ENCODE measurements around the gene MAPK10.

MAPK10 gene

GRCh38 chr4:86019906-86020305 is 339.9 kb downstream of the MAPK10 start:
- H3K79me2 ChIP-seq: no peaks in the 10 kb centered on the region
- H3K27ac ChIP-seq: no peak overlapping the region
- no peak for TF ChIP-seq CTCF (IDR thresholded peaks at IDR 0.05)
- H3K4me2 ChIP-seq (ENCODE audit: low read length): no peak overlapping the region
- no peak overlapping the region for H2AFZ ChIP-seq
- H3K9ac ChIP-seq: no peak overlapping the region
- no peaks in the 10 kb centered on the region for H3K36me3 ChIP-seq (ENCODE audit: control insufficient read depth, insufficient read depth, low read length)
- H3K27me3 ChIP-seq (ENCODE audit: control insufficient read depth, insufficient read depth, low read length): no peaks in the 10 kb centered on the region
- H3K4me3 ChIP-seq (ENCODE audit: low read depth, low read length): no peak overlapping the region
- H3K9me3 ChIP-seq (ENCODE audit: control insufficient read depth, low read length): no peaks in the 10 kb centered on the region
- H3K4me1 ChIP-seq: no peaks in the 10 kb centered on the region

- no peak overlapping the region for H2AFZ ChIP-seq
These were observed 340.5 kb downstream of the MAPK10 start for GRCh38 chr4:86019362-86019761.

DNA sequence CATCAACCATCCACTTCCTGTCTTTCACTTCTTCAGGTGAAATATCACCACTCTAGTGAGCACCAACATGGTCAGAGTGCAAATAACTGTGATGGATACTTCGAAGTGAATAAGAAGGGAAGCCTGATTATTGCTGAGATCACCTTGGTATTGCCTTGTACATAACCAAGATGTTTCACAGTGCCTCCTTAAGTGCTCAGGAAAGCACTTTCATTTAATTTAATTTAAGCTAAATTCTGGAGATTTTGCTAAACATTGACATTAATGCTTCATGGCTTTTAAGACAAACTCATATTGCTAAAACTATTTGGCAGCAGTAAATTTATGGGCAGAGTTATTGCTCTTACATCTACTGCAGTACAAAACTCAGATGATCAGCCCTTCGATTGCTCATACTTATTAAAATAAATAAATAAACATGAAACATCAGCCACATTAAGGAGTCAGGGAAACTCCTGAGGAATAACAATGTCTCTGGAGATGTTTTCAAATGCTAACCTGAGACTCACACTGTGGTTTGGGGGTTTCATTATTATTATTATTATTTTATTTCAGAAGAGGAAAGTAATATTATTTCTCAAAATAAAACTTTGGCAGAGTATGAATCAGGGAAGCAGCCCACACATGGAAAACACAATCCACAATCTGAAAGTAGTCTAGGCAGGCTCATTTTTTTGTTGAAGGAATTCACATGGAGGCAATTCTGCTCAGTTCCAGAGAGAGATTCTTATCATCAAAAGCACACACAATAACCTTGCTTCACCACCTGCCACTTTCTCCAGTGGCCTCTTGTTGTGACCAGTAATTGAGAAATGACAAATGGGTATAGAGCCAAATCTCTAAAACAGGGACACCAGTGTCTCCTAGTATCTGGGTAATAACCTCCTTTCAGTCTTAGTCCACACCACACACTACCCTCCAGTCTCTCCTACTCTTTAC is 344.2 kb downstream of the MAPK10 start:
- no peak overlapping the region for H3K9ac ChIP-seq
- H2AFZ ChIP-seq: no peak overlapping the region
- no peak for TF ChIP-seq CTCF (IDR thresholded peaks at IDR 0.05)
- no peaks in the 10 kb centered on the region for H3K9me3 ChIP-seq (ENCODE audit: control insufficient read depth, low read length)
- no peak overlapping the region for H3K4me3 ChIP-seq (ENCODE audit: low read depth, low read length)
- H3K4me2 ChIP-seq (ENCODE audit: low read length): no peak overlapping the region
- no peaks in the 10 kb centered on the region for H3K79me2 ChIP-seq
- no peaks in the 10 kb centered on the region for H3K4me1 ChIP-seq
- no peaks in the 10 kb centered on the region for H3K36me3 ChIP-seq (ENCODE audit: control insufficient read depth, insufficient read depth, low read length)
- H3K27ac ChIP-seq: no peak overlapping the region
- H3K27me3 ChIP-seq (ENCODE audit: control insufficient read depth, insufficient read depth, low read length): no peaks in the 10 kb centered on the region

More at GRCh38 chr4:86019362-86019761, 340.5 kb downstream of the MAPK10 start:
- Histone ChIP-seq H3K79me2 (no peaks in the 10 kb centered on the region), H3K4me3 (ENCODE audit: low read depth, low read length) (no peak overlapping the region), H3K4me1 (no peaks in the 10 kb centered on the region), H3K27me3 (ENCODE audit: control insufficient read depth, insufficient read depth, low read length) (no peaks in the 10 kb centered on the region), H3K9ac (no peak overlapping the region), H3K4me2 (ENCODE audit: low read length) (no peak overlapping the region), H3K9me3 (ENCODE audit: control insufficient read depth, low read length) (no peaks in the 10 kb centered on the region), H3K36me3 (ENCODE audit: control insufficient read depth, insufficient read depth, low read length) (no peaks in the 10 kb centered on the region), H3K27ac (no peak overlapping the region)
- TF ChIP-seq CTCF (IDR thresholded peaks at IDR 0.05): no peak

DNA sequence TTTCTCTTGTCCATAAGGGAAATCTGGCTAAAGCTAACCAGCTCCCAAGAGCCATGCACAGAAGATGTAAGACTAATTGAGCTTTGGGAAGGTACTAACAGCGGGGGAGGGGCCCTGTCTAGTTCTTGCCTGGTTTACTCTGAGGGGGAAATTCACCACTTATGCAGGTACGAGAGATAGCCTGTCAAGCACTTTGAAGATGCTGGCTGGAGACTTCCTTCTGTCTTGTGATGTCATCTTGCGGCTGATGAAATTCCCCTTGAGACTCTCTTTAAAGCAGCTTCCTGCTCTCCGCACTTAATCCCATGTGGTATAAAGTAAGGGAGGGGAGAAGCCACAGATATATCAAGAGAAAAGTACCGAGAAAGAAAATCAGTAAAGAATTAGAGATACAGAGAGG is 345.3 kb downstream of the MAPK10 start:
- Histone ChIP-seq H3K4me2 (ENCODE audit: low read length) (no peak overlapping the region), H3K27ac (no peak overlapping the region)

More for the DNA sequence above, 345.3 kb downstream of the MAPK10 start:
- H3K27me3 ChIP-seq (ENCODE audit: control insufficient read depth, insufficient read depth, low read length): no peaks in the 10 kb centered on the region
- no peaks in the 10 kb centered on the region for H3K36me3 ChIP-seq (ENCODE audit: control insufficient read depth, insufficient read depth, low read length)
- no peaks in the 10 kb centered on the region for H3K9me3 ChIP-seq (ENCODE audit: control insufficient read depth, low read length)
- no peak overlapping the region for H3K9ac ChIP-seq
- TF ChIP-seq CTCF (IDR thresholded peaks at IDR 0.05): no peak
- H3K4me3 ChIP-seq (ENCODE audit: low read depth, low read length): no peak overlapping the region
- H3K79me2 ChIP-seq: no peaks in the 10 kb centered on the region
- no peaks in the 10 kb centered on the region for H3K4me1 ChIP-seq
- H2AFZ ChIP-seq: no peak overlapping the region
